ENCODE data around the gene DHPS. TPM values are rescaled to one million over a fixed set of nuclear protein-coding genes. Genes with fewer than 3 reads are reported as not detected.
A peak's percentile ranks its signal among the peaks of the same experiment; 100 is the strongest.

DHPS gene
- total and polyA plus RNA-seq, 2 of the 13 experiments (the other 11 are each of a cell fraction or from before 2014, with no cell fraction given): 43.3 to 84.3 TPM

DNA sequence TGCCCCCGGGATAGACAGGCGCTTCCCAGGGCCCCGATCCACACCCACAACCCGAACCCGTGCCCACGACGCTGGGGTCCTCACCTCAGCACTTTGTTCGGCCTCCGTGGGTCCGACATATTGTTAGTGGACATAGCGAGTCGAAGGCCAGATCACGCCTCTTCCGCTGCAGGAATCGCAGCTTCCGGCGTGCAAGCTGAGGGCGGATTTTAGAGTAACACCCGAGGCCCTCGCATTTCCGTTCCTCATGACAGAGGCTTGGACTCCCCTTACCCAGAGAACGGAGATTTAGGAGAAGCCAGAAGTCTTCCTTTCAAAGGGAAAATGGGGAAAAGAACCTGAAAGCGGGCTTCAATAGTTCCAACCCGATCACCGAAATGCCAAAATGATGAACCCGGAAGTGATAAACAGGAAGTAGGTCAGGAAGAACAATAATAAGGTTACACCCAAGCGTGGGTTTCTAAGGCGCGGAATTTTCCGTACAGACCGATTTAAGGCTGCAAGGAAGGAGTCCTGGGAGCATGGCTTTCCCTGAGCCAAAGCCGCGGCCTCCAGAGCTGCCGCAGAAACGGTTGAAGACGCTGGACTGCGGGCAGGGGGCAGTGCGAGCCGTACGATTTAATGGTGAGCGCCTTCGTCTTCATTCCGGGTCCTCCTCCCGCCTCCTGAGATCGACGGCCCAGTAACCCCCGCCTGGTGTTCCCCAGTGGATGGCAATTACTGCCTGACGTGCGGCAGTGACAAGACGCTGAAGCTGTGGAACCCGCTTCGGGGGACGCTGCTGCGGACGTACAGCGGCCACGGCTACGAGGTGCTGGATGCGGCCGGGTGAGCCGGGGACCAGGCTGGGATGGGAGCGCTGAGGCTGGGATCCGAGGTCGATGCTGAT lies 12.2 kb downstream of the DHPS start (continued):
- TF ChIP-seq, protein P1, sequence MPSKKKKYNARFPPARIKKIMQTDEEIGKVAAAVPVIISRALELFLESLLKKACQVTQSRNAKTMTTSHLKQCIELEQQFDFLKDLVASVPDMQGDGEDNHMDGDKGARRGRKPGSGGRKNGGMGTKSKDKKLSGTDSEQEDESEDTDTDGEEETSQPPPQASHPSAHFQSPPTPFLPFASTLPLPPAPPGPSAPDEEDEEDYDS (CRISPR knock-in tag; IDR thresholded peaks at IDR 0.05): peak; percentile 28; the same call in 1 of the 2 replicates
- TF ChIP-seq, protein P2, sequence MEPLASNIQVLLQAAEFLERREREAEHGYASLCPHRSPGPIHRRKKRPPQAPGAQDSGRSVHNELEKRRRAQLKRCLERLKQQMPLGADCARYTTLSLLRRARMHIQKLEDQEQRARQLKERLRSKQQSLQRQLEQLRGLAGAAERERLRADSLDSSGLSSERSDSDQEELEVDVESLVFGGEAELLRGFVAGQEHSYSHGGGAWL (CRISPR knock-in tag; IDR thresholded peaks at IDR 0.05): peak; percentile 61
- TF ChIP-seq ZNF230 (CRISPR knock-in tag; IDR thresholded peaks at IDR 0.05) (no peak; the same call in 1 of the 2 replicates), MXI1 (IDR thresholded peaks at IDR 0.05; ENCODE audit: borderline replicate concordance, low read depth, low read length) (peak; percentile 81), ZNF30 (CRISPR knock-in tag; IDR thresholded peaks at IDR 0.05) (no peak), ZFP90 (CRISPR knock-in tag; IDR thresholded peaks at IDR 0.05; ENCODE audit: borderline replicate concordance) (peak; percentile 67; the same call in 1 of the 2 replicates), MED1 (CRISPR knock-in tag; IDR thresholded peaks at IDR 0.05) (peak; percentile 43; the same call in 1 of the 2 replicates), CREBL2 (CRISPR knock-in tag; IDR thresholded peaks at IDR 0.05; ENCODE audit: borderline replicate concordance) (no peak), ZNF784 (CRISPR knock-in tag; IDR thresholded peaks at IDR 0.05; ENCODE audit: borderline replicate concordance) (peak; percentile 53; the same call in 1 of the 2 replicates), RARG (CRISPR knock-in tag; IDR thresholded peaks at IDR 0.05; ENCODE audit: low read depth) (no peak), ZNF879 (CRISPR knock-in tag; IDR thresholded peaks at IDR 0.05) (no peak), KLF13 (CRISPR knock-in tag; IDR thresholded peaks at IDR 0.05) (no peak), HMG20A (CRISPR knock-in tag; IDR thresholded peaks at IDR 0.05; ENCODE audit: borderline replicate concordance) (no peak), CEBPG (CRISPR knock-in tag; IDR thresholded peaks at IDR 0.05) (no peak), KAT7 (CRISPR knock-in tag; IDR thresholded peaks at IDR 0.05; ENCODE audit: borderline replicate concordance) (peak; percentile 47; the same call in 1 of the 2 replicates), ZFY (CRISPR knock-in tag; IDR thresholded peaks at IDR 0.05) (peak; percentile 92), HNRNPK (IDR thresholded peaks at IDR 0.05; ENCODE audit: low read depth, low read length, poor library complexity, severe bottlenecking) (no peak), TEAD3 (CRISPR knock-in tag; optimal IDR thresholded peaks at IDR 0.05; ENCODE audit: borderline replicate concordance) (no peak), DBP (CRISPR knock-in tag; IDR thresholded peaks at IDR 0.05; ENCODE audit: not compliant biosample characterization) (no peak), BORCS8-MEF2B (CRISPR knock-in tag; IDR thresholded peaks at IDR 0.05) (peak; percentile 53; the same call in 1 of the 2 replicates)
- TF ChIP-seq, protein P3, sequence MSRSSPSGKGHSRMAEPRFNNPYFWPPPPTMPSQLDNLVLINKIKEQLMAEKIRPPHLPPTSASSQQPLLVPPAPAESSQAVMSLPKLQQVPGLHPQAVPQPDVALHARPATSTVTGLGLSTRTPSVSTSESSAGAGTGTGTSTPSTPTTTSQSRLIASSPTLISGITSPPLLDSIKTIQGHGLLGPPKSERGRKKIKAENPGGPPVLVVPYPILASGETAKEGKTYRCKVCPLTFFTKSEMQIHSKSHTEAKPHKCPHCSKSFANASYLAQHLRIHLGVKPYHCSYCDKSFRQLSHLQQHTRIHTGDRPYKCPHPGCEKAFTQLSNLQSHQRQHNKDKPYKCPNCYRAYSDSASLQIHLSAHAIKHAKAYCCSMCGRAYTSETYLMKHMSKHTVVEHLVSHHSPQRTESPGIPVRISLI (CRISPR knock-in tag; IDR thresholded peaks at IDR 0.05; ENCODE audit: borderline replicate concordance): no peak
- TF ChIP-seq, protein P4, sequence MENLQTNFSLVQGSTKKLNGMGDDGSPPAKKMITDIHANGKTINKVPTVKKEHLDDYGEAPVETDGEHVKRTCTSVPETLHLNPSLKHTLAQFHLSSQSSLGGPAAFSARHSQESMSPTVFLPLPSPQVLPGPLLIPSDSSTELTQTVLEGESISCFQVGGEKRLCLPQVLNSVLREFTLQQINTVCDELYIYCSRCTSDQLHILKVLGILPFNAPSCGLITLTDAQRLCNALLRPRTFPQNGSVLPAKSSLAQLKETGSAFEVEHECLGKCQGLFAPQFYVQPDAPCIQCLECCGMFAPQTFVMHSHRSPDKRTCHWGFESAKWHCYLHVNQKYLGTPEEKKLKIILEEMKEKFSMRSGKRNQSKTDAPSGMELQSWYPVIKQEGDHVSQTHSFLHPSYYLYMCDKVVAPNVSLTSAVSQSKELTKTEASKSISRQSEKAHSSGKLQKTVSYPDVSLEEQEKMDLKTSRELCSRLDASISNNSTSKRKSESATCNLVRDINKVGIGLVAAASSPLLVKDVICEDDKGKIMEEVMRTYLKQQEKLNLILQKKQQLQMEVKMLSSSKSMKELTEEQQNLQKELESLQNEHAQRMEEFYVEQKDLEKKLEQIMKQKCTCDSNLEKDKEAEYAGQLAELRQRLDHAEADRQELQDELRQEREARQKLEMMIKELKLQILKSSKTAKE (CRISPR knock-in tag; IDR thresholded peaks at IDR 0.05; ENCODE audit: borderline replicate concordance): no peak
